Ishikawa (cell line): Measurements from ENCODE around the gene PSG3.

Source experiments
- CEBPB ChIP-seq: IDR thresholded peaks from 2 replicates; pipeline ENCODE4 v1.6.1; 2012
- EGR1 ChIP-seq: IDR thresholded peaks from 2 replicates; pipeline ENCODE4 v1.6.1; 2012
- EP300 ChIP-seq: IDR thresholded peaks from 2 replicates; pipeline ENCODE4 v1.6.1; 2012; ENCODE audit warnings: borderline replicate concordance
- FOXM1 ChIP-seq: IDR thresholded peaks from 2 replicates; pipeline ENCODE4 v1.6.1; 2012; ENCODE audit warnings: low read depth, borderline replicate concordance
- NFIC ChIP-seq: IDR thresholded peaks from 2 replicates; pipeline ENCODE4 v1.6.1; 2012
- RAD21 ChIP-seq: IDR thresholded peaks from 2 replicates; pipeline ENCODE4 v1.6.1; 2012; ENCODE audit warnings: low read depth
- TAF1 ChIP-seq: IDR thresholded peaks from 2 replicates; pipeline ENCODE4 v1.6.1; 2012; ENCODE audit warnings: low read depth, mild to moderate bottlenecking
- TCF12 ChIP-seq: IDR thresholded peaks from 2 replicates; pipeline ENCODE4 v1.6.1; 2012; ENCODE audit warnings: low read depth
- USF1 ChIP-seq: IDR thresholded peaks from 2 replicates; pipeline ENCODE4 v1.6.1; 2012
- YY1 ChIP-seq: IDR thresholded peaks from 2 replicates; pipeline ENCODE4 v1.6.1; 2012; ENCODE audit warnings: low read depth
- ZBTB7A ChIP-seq: IDR thresholded peaks from 2 replicates; pipeline ENCODE4 v1.6.1; 2012; ENCODE audit warnings: low read depth
- TF ChIP-seq, protein P1 (sequence below): IDR thresholded peaks from 2 replicates; pipeline ENCODE4 v1.6.1; 2012; ENCODE audit warnings: low read depth, mild to moderate bottlenecking
- TF ChIP-seq, protein P2 (sequence below): IDR thresholded peaks from 2 replicates; pipeline ENCODE4 v1.6.1; 2012

GRCh38 chr19:42695811-42696503 lies 44.3 kb downstream of the PSG3 start:
- TF ChIP-seq, protein P1, sequence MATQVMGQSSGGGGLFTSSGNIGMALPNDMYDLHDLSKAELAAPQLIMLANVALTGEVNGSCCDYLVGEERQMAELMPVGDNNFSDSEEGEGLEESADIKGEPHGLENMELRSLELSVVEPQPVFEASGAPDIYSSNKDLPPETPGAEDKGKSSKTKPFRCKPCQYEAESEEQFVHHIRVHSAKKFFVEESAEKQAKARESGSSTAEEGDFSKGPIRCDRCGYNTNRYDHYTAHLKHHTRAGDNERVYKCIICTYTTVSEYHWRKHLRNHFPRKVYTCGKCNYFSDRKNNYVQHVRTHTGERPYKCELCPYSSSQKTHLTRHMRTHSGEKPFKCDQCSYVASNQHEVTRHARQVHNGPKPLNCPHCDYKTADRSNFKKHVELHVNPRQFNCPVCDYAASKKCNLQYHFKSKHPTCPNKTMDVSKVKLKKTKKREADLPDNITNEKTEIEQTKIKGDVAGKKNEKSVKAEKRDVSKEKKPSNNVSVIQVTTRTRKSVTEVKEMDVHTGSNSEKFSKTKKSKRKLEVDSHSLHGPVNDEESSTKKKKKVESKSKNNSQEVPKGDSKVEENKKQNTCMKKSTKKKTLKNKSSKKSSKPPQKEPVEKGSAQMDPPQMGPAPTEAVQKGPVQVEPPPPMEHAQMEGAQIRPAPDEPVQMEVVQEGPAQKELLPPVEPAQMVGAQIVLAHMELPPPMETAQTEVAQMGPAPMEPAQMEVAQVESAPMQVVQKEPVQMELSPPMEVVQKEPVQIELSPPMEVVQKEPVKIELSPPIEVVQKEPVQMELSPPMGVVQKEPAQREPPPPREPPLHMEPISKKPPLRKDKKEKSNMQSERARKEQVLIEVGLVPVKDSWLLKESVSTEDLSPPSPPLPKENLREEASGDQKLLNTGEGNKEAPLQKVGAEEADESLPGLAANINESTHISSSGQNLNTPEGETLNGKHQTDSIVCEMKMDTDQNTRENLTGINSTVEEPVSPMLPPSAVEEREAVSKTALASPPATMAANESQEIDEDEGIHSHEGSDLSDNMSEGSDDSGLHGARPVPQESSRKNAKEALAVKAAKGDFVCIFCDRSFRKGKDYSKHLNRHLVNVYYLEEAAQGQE, result no peak
- TF ChIP-seq EGR1 (no peak), FOXM1 (no peak), RAD21 (no peak), ZBTB7A (no peak), YY1 (no peak), CEBPB (no peak), EP300 (no peak), TAF1 (no peak), USF1 (no peak), NFIC (no peak), TCF12 (no peak)
- TF ChIP-seq, protein P2, sequence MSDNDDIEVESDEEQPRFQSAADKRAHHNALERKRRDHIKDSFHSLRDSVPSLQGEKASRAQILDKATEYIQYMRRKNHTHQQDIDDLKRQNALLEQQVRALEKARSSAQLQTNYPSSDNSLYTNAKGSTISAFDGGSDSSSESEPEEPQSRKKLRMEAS, result no peak
